ENCODE results near the gene ARHGAP8. TPM values are rescaled to one million over a fixed set of nuclear protein-coding genes. Genes with fewer than 3 reads are reported as not detected.
"Not testable (repeated sequence)": the region's sequence is repeated elsewhere in the genome, so short reads cannot be mapped to it uniquely, and the experiment has no call there.

ARHGAP8 gene
- total RNA-seq, 3 donors from 2014 or later (not counting 1 experiment from before 2014, with no cell fraction given), result 23.6 to 32.6 (median 26.5) TPM

- peaks cover 4% of the 10 kb centered on the region for H3K27me3 ChIP-seq (ENCODE audit: control insufficient read depth, insufficient read depth, low read length)
- DNase-seq, result no peak
- 62% methylated on average over 8 of the region's 13 CpGs for WGBS (ENCODE audit: insufficient coverage)
These were observed 6.3 kb upstream of the ARHGAP8 start for GRCh38 chr22:44745853-44746789.

GRCh38 chr22:44747784-44748127 is 4.6 kb upstream of the ARHGAP8 start:
- H3K4me3 ChIP-seq (ENCODE audit: low read length); intact Hi-C loops (cut with micrococcal nuclease); H3K27ac ChIP-seq (ENCODE audit: low read length); DNase-seq; H3K27me3 ChIP-seq (ENCODE audit: control insufficient read depth, insufficient read depth, low read length); H3K36me3 Mint-ChIP-seq; H3K27me3 Mint-ChIP-seq (ENCODE audit: low read depth in 2 of 2); H3K9me3 Mint-ChIP-seq; H3K36me3 ChIP-seq (ENCODE audit: control insufficient read depth, insufficient read depth, low read length); ATAC-seq; H3K9me3 ChIP-seq (ENCODE audit: control insufficient read depth, insufficient read depth, low read length); H3K4me3 Mint-ChIP-seq; H3K4me1 ChIP-seq (ENCODE audit: control insufficient read depth, insufficient read depth, low read length); H3K4me1 Mint-ChIP-seq; H3K27ac Mint-ChIP-seq: not testable (repeated sequence)
- WGBS (ENCODE audit: insufficient coverage), result 88% methylated on average over 4 of the region's 4 CpGs

More at GRCh38 chr22:44745853-44746789, 6.3 kb upstream of the ARHGAP8 start:
- no peak for TF ChIP-seq CTCF (IDR thresholded peaks at IDR 0.05)
- H3K27ac ChIP-seq (ENCODE audit: low read length), result no peak overlapping the region
- H3K9me3 ChIP-seq (ENCODE audit: control insufficient read depth, insufficient read depth, low read length), result no peaks in the 10 kb centered on the region
- intact Hi-C loops (cut with micrococcal nuclease), result no loop called here
- Mint-ChIP-seq H3K36me3 (no peaks in the 10 kb centered on the region), H3K27me3 (ENCODE audit: low read depth in 2 of 2) (no peaks in the 10 kb centered on the region), H3K4me1 (no peaks in the 10 kb centered on the region), H3K9me3 (no peaks in the 10 kb centered on the region), H3K4me3 (no peak overlapping the region), H3K27ac (no peak overlapping the region)
- no peaks in the 10 kb centered on the region for H3K36me3 ChIP-seq (ENCODE audit: control insufficient read depth, insufficient read depth, low read length)
- no peaks in the 10 kb centered on the region for H3K4me1 ChIP-seq (ENCODE audit: control insufficient read depth, insufficient read depth, low read length)
- ATAC-seq, result no peak
- H3K4me3 ChIP-seq (ENCODE audit: low read length), result no peak overlapping the region

- H3K27ac Mint-ChIP-seq, result no peak overlapping the region
These were observed 3.9 kb upstream of the ARHGAP8 start for GRCh38 chr22:44748524-44748923.

More at GRCh38 chr22:44748524-44748923, 3.9 kb upstream of the ARHGAP8 start:
- Mint-ChIP-seq H3K36me3 (no peaks in the 10 kb centered on the region), H3K4me3 (no peak overlapping the region), H3K4me1 (peaks cover 0 to 4% of the 10 kb centered on the region in 2 donors), H3K27me3 (ENCODE audit: low read depth in 2 of 2) (peaks cover 0 to 9% of the 10 kb centered on the region in 2 donors), H3K9me3 (no peaks in the 10 kb centered on the region)
- Histone ChIP-seq H3K36me3 (ENCODE audit: control insufficient read depth, insufficient read depth, low read length) (no peaks in the 10 kb centered on the region), H3K27ac (ENCODE audit: low read length) (no peak overlapping the region), H3K27me3 (ENCODE audit: control insufficient read depth, insufficient read depth, low read length) (peaks cover 11% of the 10 kb centered on the region), H3K4me1 (ENCODE audit: control insufficient read depth, insufficient read depth, low read length) (peaks cover 11% of the 10 kb centered on the region), H3K9me3 (ENCODE audit: control insufficient read depth, insufficient read depth, low read length) (no peaks in the 10 kb centered on the region), H3K4me3 (ENCODE audit: low read length) (no peak overlapping the region)
- no peak for ATAC-seq
- intact Hi-C loops (cut with micrococcal nuclease), result no loop called here
- DNase-seq, result no peak
- 88% methylated on average over 6 of the region's 7 CpGs for WGBS (ENCODE audit: insufficient coverage)
- no peak for TF ChIP-seq CTCF (IDR thresholded peaks at IDR 0.05)

Measured in natural killer cell (primary cell).